Testis (tissue), 5 donors: ENCODE results near the gene STAT6. TPM values are rescaled to one million over a fixed set of nuclear protein-coding genes. Genes with fewer than 3 reads are reported as not detected.

Experiments used
- DNase-seq: peaks from one replicate; pipeline ENCODE4 v3.0.0-alpha.2; 2019
- H3K27ac ChIP-seq, 2 donors: fragments of 200-600 bp; sonication (generic); one replicate each; pipeline ENCODE4 v1.5.1; 2019
- H3K27me3 ChIP-seq: fragments of 200-600 bp; sonication (generic); one replicate; pipeline ENCODE4 v1.5.1; 2019
- H3K36me3 ChIP-seq: fragments of 200-600 bp; sonication (generic); one replicate; pipeline ENCODE4 v1.5.1; 2017; ENCODE audit warnings: low read depth; ENCODE audit errors: missing control alignments
- H3K4me1 ChIP-seq: fragments of 200-600 bp; sonication (generic); one replicate; pipeline ENCODE4 v1.5.1; 2019
- H3K4me3 ChIP-seq, 2 donors: fragments of 200-600 bp; sonication (generic); one replicate each; pipeline ENCODE4 v1.5.1; 2017 to 2019
- H3K9me3 ChIP-seq: fragments of 200-600 bp; sonication (generic); one replicate; pipeline ENCODE4 v1.5.1; 2017
- CTCF ChIP-seq, 3 experiments: fragments of 450-650 bp in 2 of 3; fragments of 200-600 bp in 1 of 3; sonication (generic) in 1 of 3; IDR thresholded peaks; one replicate each; pipeline ENCODE4 v1.5.1; 2016 to 2019; ENCODE audit warnings: antibody characterized with exemption in 3 of 3, mild to moderate bottlenecking in 2 of 3, moderate library complexity in 1 of 3
- POLR2A ChIP-seq: fragments of 450-650 bp; IDR thresholded peaks from one replicate; pipeline ENCODE4 v1.6.1; 2017; ENCODE audit warnings: antibody characterized with exemption, mild to moderate bottlenecking, moderate library complexity
- whole genome bisulfite sequencing, 2 donors: methylation state at CpG; one replicate each; pipeline ENCODE4 v1.1.5; 2018; 5-methylcytosine and 5-hydroxymethylcytosine counted together
- intact Hi-C: fragments of 100-400 bp; cut with DNase I; formaldehyde crosslinking; loops from one replicate; pipeline ENCODE4 v1.15.1; 2023; ENCODE audit warnings: low total_unique reads
- long read RNA-seq, 2 donors: transcript quantifications; one replicate each; lab custom pipeline, GENCODE V29; 2026
- polyA plus RNA-seq: library from polyadenylated mRNA; stranded (reverse); fragments of 350-450 nt; fragmentation: Illumina TruSeq; extraction: RNeasy Lipid Tissue Mini Kit (QIAGEN cat#74804); gene quantifications from one replicate; pipeline ENCODE4 v1.2.3, GENCODE V29; 2014; ENCODE audit warnings: low read depth, low replicate concordance; ENCODE audit not compliant: insufficient read depth
- total RNA-seq, 2 donors: library from RNA; depleted of rRNA; stranded (reverse); fragments of >200 nt; gene quantifications; one replicate each; pipeline ENCODE4 v1.2.3, GENCODE V29; 2016

The STAT6 gene
- total RNA-seq (10 to 100 TPM; 66.2 to 81.5 TPM), polyA plus RNA-seq (53.2 TPM)
- long read RNA-seq, donor 1, full-length matches to known transcripts: 9 of 18 reads
- long read RNA-seq, donor 1, partial matches to known transcripts: 9 of 18 reads
- long read RNA-seq, donor 1, other reads (novel, unspliced or antisense): 0 of 18 reads
- long read RNA-seq, donor 2, full-length matches to known transcripts: 4 of 28 reads
- long read RNA-seq, donor 2, partial matches to known transcripts: 24 of 28 reads
- long read RNA-seq, donor 2, other reads (novel, unspliced or antisense): 0 of 28 reads

GRCh38 chr12:57111031-57111734 lies at the start of gene STAT6:
STAT6 (minus strand) TSS chr12:57111362; CDS start chr12:57108278, 3,084 bp downstream.
- H3K27ac ChIP-seq: peak within 1 kb of the TSS; percentile 96 to 99
- H3K36me3 ChIP-seq: no peaks in the 10 kb centered on the region
- H3K27me3 ChIP-seq: no peaks in the 10 kb centered on the region
- peak; percentile 86 for DNase-seq
- TF ChIP-seq CTCF (IDR thresholded peaks at IDR 0.05) (peak in 1 of 3 experiments; percentile 54), POLR2A (no peak)
- peak within 1 kb of the TSS; percentile 67 to 71 for H3K4me3 ChIP-seq
- 0% methylated on average over 13 of the region's 13 CpGs for WGBS, 2 donors
- no peaks in the 10 kb centered on the region for H3K9me3 ChIP-seq
- peaks cover 12% of the 10 kb centered on the region for H3K4me1 ChIP-seq
- intact Hi-C loops: loop anchor here (5.0 kb wide), 1 partner anchor 44 kb away; no protein-coding TSS in a partner anchor

GRCh38 chr12:57160741-57161140 lies 49.6 kb upstream of the STAT6 start:
- no peaks in the 10 kb centered on the region for H3K27me3 ChIP-seq
- TF ChIP-seq CTCF (IDR thresholded peaks at IDR 0.05): no peak
- no peak for DNase-seq
- intact Hi-C loops: no loop called here
- WGBS, 2 donors: 91 to 93% methylated on average over 12 to 14 of the region's 14 CpGs
- no peak overlapping the region for H3K27ac ChIP-seq
- no peak overlapping the region for H3K4me3 ChIP-seq
- no peaks in the 10 kb centered on the region for H3K9me3 ChIP-seq
- H3K4me1 ChIP-seq: peaks cover 6% of the 10 kb centered on the region
- H3K36me3 ChIP-seq: no peaks in the 10 kb centered on the region

- H3K27me3 ChIP-seq: no peaks in the 10 kb centered on the region
- no peaks in the 10 kb centered on the region for H3K9me3 ChIP-seq
- no peak overlapping the region for H3K4me3 ChIP-seq
- no peak for DNase-seq
- H3K36me3 ChIP-seq: no peaks in the 10 kb centered on the region
- H3K27ac ChIP-seq: no peak overlapping the region
- TF ChIP-seq CTCF (IDR thresholded peaks at IDR 0.05): no peak
- no peak for TF ChIP-seq POLR2A
- intact Hi-C loops: no loop called here
- 89% methylated on average over 4 of the region's 4 CpGs for WGBS, 2 donors
- H3K4me1 ChIP-seq: peaks cover 6% of the 10 kb centered on the region
Measured at GRCh38 chr12:57160040-57160439, 48.9 kb upstream of the STAT6 start.

GRCh38 chr12:57159311-57159710 lies 48.1 kb upstream of the STAT6 start:
- Histone ChIP-seq H3K36me3 (no peaks in the 10 kb centered on the region), H3K9me3 (no peaks in the 10 kb centered on the region), H3K27me3 (no peaks in the 10 kb centered on the region), H3K27ac (no peak overlapping the region), H3K4me3 (no peak overlapping the region), H3K4me1 (peaks cover 6% of the 10 kb centered on the region)
- 73 to 87% methylated on average over 4 of the region's 4 CpGs for WGBS, 2 donors
- no peak for TF ChIP-seq POLR2A
- no peak for TF ChIP-seq CTCF (IDR thresholded peaks at IDR 0.05)
- intact Hi-C loops: no loop called here
- no peak for DNase-seq
